H1 (cell line): ENCODE results near the gene C11orf54. TPM values are rescaled to one million over a fixed set of nuclear protein-coding genes. Genes with fewer than 3 reads are reported as not detected.

ENCODE experiments used
- CTCF ChIA-PET: fragments of 300-600 bp; sonication (Branson Sonifier 250); formaldehyde crosslinking; loops from one replicate; lab custom pipeline; 2021; ENCODE audit not compliant: partially characterized antibody; lab: Charles Lee
- POLR2A ChIA-PET: fragments of 300-600 bp; sonication (Branson Sonifier 250); formaldehyde crosslinking; loops from one replicate; lab custom pipeline; 2021; ENCODE audit warnings: inconsistent platforms; ENCODE audit not compliant: partially characterized antibody; lab: Charles Lee
- DNase-seq, 2 experiments: peaks; one replicate each; pipeline versions ENCODE4 v3.0.0 to v3.0.0-alpha.2; 2010 to 2022; ENCODE audit warnings: low spot score in 2 of 2, low read depth in 1 of 2, mixed read lengths in 1 of 2
- FAIRE-seq: peaks from 2 replicates; lab custom pipeline; 2011; peaks lifted over from hg19 to GRCh38; lab: Jason Lieb, UNC
- H2AFZ ChIP-seq: 2 replicates; pipeline ENCODE4 v1.8.1; 2012; ENCODE audit warnings: low read length, inconsistent platforms
- H2AK5ac ChIP-seq: 2 replicates; pipeline ENCODE4 v1.6.1; 2013; ENCODE audit warnings: low read depth, low read length
- H2BK120ac ChIP-seq: replicated peaks from 2 replicates; pipeline ENCODE3; 2013; ENCODE audit warnings: low read depth, low read length, inconsistent platforms
- H2BK12ac ChIP-seq: 2 replicates; pipeline ENCODE4 v1.6.1; 2013; ENCODE audit warnings: low read depth, low read length
- H2BK15ac ChIP-seq: 2 replicates; pipeline ENCODE4 v1.6.1; 2013; ENCODE audit warnings: low read length
- H2BK20ac ChIP-seq: 2 replicates; pipeline ENCODE4 v1.6.1; 2013; ENCODE audit warnings: low read length
- H2BK5ac ChIP-seq: 2 replicates; pipeline ENCODE4 v1.6.1; 2013; ENCODE audit warnings: low read depth, low read length
- H3K14ac ChIP-seq: 2 replicates; pipeline ENCODE4 v1.6.1; 2013; ENCODE audit warnings: inconsistent platforms; ENCODE audit not compliant: insufficient read length
- H3K18ac ChIP-seq: 2 replicates; pipeline ENCODE4 v1.6.1; 2013; ENCODE audit warnings: low read length; ENCODE audit errors: extremely low read depth
- H3K23ac ChIP-seq: 2 replicates; pipeline ENCODE4 v1.6.1; 2013; ENCODE audit warnings: inconsistent platforms; ENCODE audit not compliant: insufficient read length
- H3K23me2 ChIP-seq: 2 replicates; pipeline ENCODE4 v1.6.1; 2013; ENCODE audit warnings: low read depth, low read length
- H3K27ac ChIP-seq: 2 replicates; pipeline ENCODE4 v1.6.1; 2011; ENCODE audit warnings: low read depth, low read length, inconsistent platforms
- H3K27me3 ChIP-seq, 4 experiments: replicated peaks in 1 of 4; 1 replicate in 1 of 4; 2 replicates in 3 of 4; pipeline versions ENCODE4 v1.6.1 to v1.8.1; 2011 to 2013; ENCODE audit warnings: low read length in 3 of 4, mild to moderate bottlenecking in 3 of 4, inconsistent platforms in 2 of 4, mixed read lengths in 2 of 4, moderate library complexity in 1 of 4; ENCODE audit not compliant: control insufficient read depth in 3 of 4, insufficient read depth in 3 of 4; ENCODE audit errors: extremely low read depth in 1 of 4
- H3K36me3 ChIP-seq, 4 experiments: 2 replicates each; pipeline versions ENCODE4 v1.6.1 to v1.8.1; 2011 to 2013; ENCODE audit warnings: mild to moderate bottlenecking in 4 of 4, low read length in 3 of 4, moderate library complexity in 2 of 4, control low read depth in 1 of 4, inconsistent platforms in 1 of 4; ENCODE audit not compliant: insufficient read depth in 4 of 4, control insufficient read depth in 2 of 4
- H3K4ac ChIP-seq: replicated peaks from 2 replicates; pipeline ENCODE3; 2013; ENCODE audit warnings: low read length, low read depth, mixed read lengths, inconsistent platforms; ENCODE audit not compliant: insufficient read length
- H3K4me1 ChIP-seq, 4 experiments: replicated peaks in 1 of 4; 1 replicate in 1 of 4; 2 replicates in 3 of 4; pipeline versions ENCODE4 v1.6.1 to v1.8.1; 2011 to 2013; ENCODE audit warnings: low read length in 3 of 4, inconsistent platforms in 2 of 4, mixed read lengths in 1 of 4; ENCODE audit not compliant: insufficient read depth in 4 of 4, control insufficient read depth in 3 of 4
- H3K4me2 ChIP-seq, 2 experiments: 2 replicates each; pipeline versions ENCODE4 v1.6.1 to v1.8.1; 2011 to 2013; ENCODE audit warnings: low read depth in 2 of 2, low read length in 2 of 2, control low read depth in 1 of 2, inconsistent platforms in 1 of 2, mild to moderate bottlenecking in 1 of 2; ENCODE audit not compliant: insufficient read depth in 1 of 2
- H3K4me3 ChIP-seq, 4 experiments: fragments of 200-600, 300-600 bp in 1 of 4; sonication (generic), shearing (Covaris generic), sonication (Bioruptor Twin) in 1 of 4; 2 replicates each; pipeline versions ENCODE4 v1.5.1 to v1.8.1; 2011 to 2016; ENCODE audit warnings: low read length in 4 of 4, low read depth in 3 of 4, control low read depth in 2 of 4, inconsistent platforms in 2 of 4, mild to moderate bottlenecking in 2 of 4, mixed read lengths in 1 of 4, moderate library complexity in 1 of 4; ENCODE audit not compliant: insufficient read depth in 2 of 4; ENCODE audit errors: extremely low read depth in 1 of 4
- H3K56ac ChIP-seq: replicated peaks from 2 replicates; pipeline ENCODE3; 2013; ENCODE audit warnings: low read depth, mild to moderate bottlenecking, mixed read lengths, low read length, inconsistent platforms; ENCODE audit not compliant: insufficient read length
- H3K79me1 ChIP-seq: 2 replicates; pipeline ENCODE4 v1.6.1; 2013; ENCODE audit warnings: low read depth, low read length, control low read depth
- H3K79me2 ChIP-seq, 2 experiments: 2 replicates each; pipeline versions ENCODE4 v1.6.1 to v1.8.1; 2012 to 2013; ENCODE audit warnings: low read length in 2 of 2, mild to moderate bottlenecking in 2 of 2, inconsistent platforms in 1 of 2; ENCODE audit not compliant: insufficient read depth in 2 of 2, control insufficient read depth in 1 of 2
- H3K9ac ChIP-seq, 4 experiments: replicated peaks in 1 of 4; 1 replicate in 1 of 4; 2 replicates in 3 of 4; pipeline versions ENCODE4 v1.6.1 to v1.8.1; 2011 to 2013; ENCODE audit warnings: low read depth in 3 of 4, low read length in 3 of 4, control low read depth in 2 of 4, mild to moderate bottlenecking in 2 of 4, moderate library complexity in 2 of 4, inconsistent platforms in 1 of 4; ENCODE audit errors: extremely low read depth in 1 of 4
- H3K9me3 ChIP-seq, 2 experiments: 2 replicates each; pipeline versions ENCODE4 v1.6.1 to v1.8.1; 2012 to 2013; ENCODE audit warnings: mild to moderate bottlenecking in 2 of 2, moderate library complexity in 2 of 2, control low read depth in 1 of 2, inconsistent platforms in 1 of 2, low read depth in 1 of 2, low read length in 1 of 2, mixed read lengths in 1 of 2; ENCODE audit not compliant: insufficient read depth in 2 of 2
- H4K20me1 ChIP-seq, 2 experiments: replicated peaks in 1 of 2; 2 replicates each; pipeline versions ENCODE3 to v1.8.1; 2011 to 2013; ENCODE audit warnings: inconsistent platforms in 2 of 2, low read length in 2 of 2, mild to moderate bottlenecking in 1 of 2; ENCODE audit not compliant: insufficient read depth in 2 of 2, control insufficient read depth in 1 of 2
- H4K5ac ChIP-seq: 2 replicates; pipeline ENCODE4 v1.6.1; 2013; ENCODE audit warnings: low read length, low read depth, mixed read lengths, inconsistent platforms; ENCODE audit not compliant: insufficient read length
- H4K8ac ChIP-seq: 2 replicates; pipeline ENCODE4 v1.8.0; 2013; ENCODE audit warnings: mild to moderate bottlenecking, moderate library complexity, low read length, inconsistent platforms; ENCODE audit not compliant: insufficient read depth; ENCODE audit errors: extremely low read depth
- H4K91ac ChIP-seq: replicated peaks from 2 replicates; pipeline ENCODE3; 2013; ENCODE audit warnings: low read length, mixed read lengths, inconsistent platforms; ENCODE audit not compliant: insufficient read length
- BACH1 ChIP-seq: IDR thresholded peaks from 2 replicates; pipeline ENCODE4 v1.6.1; 2012; ENCODE audit warnings: low read length, improper control_type of control experiment
- CHD2 ChIP-seq: IDR thresholded peaks from 2 replicates; pipeline ENCODE4 v1.6.1; 2012; ENCODE audit warnings: low read length, improper control_type of control experiment
- CREB1 ChIP-seq: IDR thresholded peaks from 2 replicates; pipeline ENCODE4 v1.6.1; 2012; ENCODE audit warnings: inconsistent platforms
- EGR1 ChIP-seq: IDR thresholded peaks from 2 replicates; pipeline ENCODE4 v1.6.1; 2011; ENCODE audit warnings: low read depth, low read length, borderline replicate concordance
- EP300 ChIP-seq, 2 experiments: IDR thresholded peaks; 1 replicate in 1 of 2; 2 replicates in 1 of 2; pipeline ENCODE4 v1.6.1; 2011 to 2012; ENCODE audit warnings: low read depth in 2 of 2, low read length in 2 of 2, mild to moderate bottlenecking in 2 of 2, borderline replicate concordance in 1 of 2, inconsistent platforms in 1 of 2, moderate library complexity in 1 of 2
- POLR2A ChIP-seq, 2 experiments: IDR thresholded peaks; 1 replicate in 1 of 2; 2 replicates in 1 of 2; pipeline ENCODE4 v1.6.1; 2011; ENCODE audit warnings: low read depth in 2 of 2, low read length in 2 of 2, mild to moderate bottlenecking in 2 of 2; ENCODE audit errors: control extremely low read depth in 1 of 2
- RAD21 ChIP-seq, 2 experiments: IDR thresholded peaks in 1 of 2; conservative IDR thresholded peaks in 1 of 2; 2 replicates each; pipeline ENCODE4 v1.6.1; 2011; ENCODE audit warnings: low read depth in 2 of 2, low read length in 2 of 2, improper control_type of control experiment in 1 of 2, inconsistent platforms in 1 of 2, mild to moderate bottlenecking in 1 of 2, moderate library complexity in 1 of 2
- RBBP5 ChIP-seq: IDR thresholded peaks from 2 replicates; pipeline ENCODE4 v1.7.1; 2012; ENCODE audit warnings: low read depth, mild to moderate bottlenecking, inconsistent platforms, low read length, moderate library complexity, borderline replicate concordance
- SIX5 ChIP-seq: IDR thresholded peaks from 2 replicates; pipeline ENCODE4 v1.6.1; 2011; ENCODE audit warnings: mild to moderate bottlenecking, low read depth, low read length
- SP4 ChIP-seq: IDR thresholded peaks from 2 replicates; pipeline ENCODE4 v1.6.1; 2012; ENCODE audit warnings: low read length, inconsistent platforms
- TAF7 ChIP-seq: optimal IDR thresholded peaks from 2 replicates; pipeline ENCODE3; 2011; ENCODE audit warnings: low read depth, mild to moderate bottlenecking, inconsistent platforms, low read length, moderate library complexity, borderline replicate concordance
- YY1 ChIP-seq: IDR thresholded peaks from 2 replicates; pipeline ENCODE4 v1.6.1; 2011; ENCODE audit warnings: low read depth, mild to moderate bottlenecking, low read length
- ZNF274 ChIP-seq: IDR thresholded peaks from 2 replicates; pipeline ENCODE4 v1.7.0; 2012; ENCODE audit warnings: low read length, borderline replicate concordance; ENCODE audit errors: extremely low read depth
- WGBS, 2 experiments: shearing (Covaris generic) in 1 of 2; methylation state at CpG; one replicate each; pipeline versions ENCODE4 v1.1.6 to v1.1.7; 2013 to 2015; ENCODE audit warnings: low lambda C conversion rate in 2 of 2, mixed read lengths in 2 of 2, inconsistent platforms in 1 of 2, low coverage in 1 of 2, missing lambda C conversion rate in 1 of 2; ENCODE audit not compliant: insufficient replicate concordance in 2 of 2, insufficient coverage in 1 of 2, insufficient read length in 1 of 2; ENCODE audit errors: extremely low coverage in 1 of 2, missing lambda C conversion rate in 1 of 2; 5-methylcytosine and 5-hydroxymethylcytosine counted together
- polyA plus RNA-seq, 7 experiments: library from polyadenylated mRNA; depleted of rRNA in 3 of 7; stranded (reverse) in 5 of 7; unstranded in 2 of 7; fragments of >200 nt in 5 of 7; fragments of 200-250 nt in 2 of 7; gene quantifications; 1 replicate in 5 of 7; 2 replicates in 1 of 7; 4 replicates in 1 of 7; pipeline versions ENCODE4 v1.2.1 to v1.2.3, GENCODE V29; 2011 to 2013; ENCODE audit warnings: missing spikeins in 2 of 7, mixed read lengths in 2 of 7
- total RNA-seq: library from RNA; stranded (reverse); fragmentation: NEBNext Ultra II Directional; extraction: Animal tissue kit (Norgen Biotek cat#: 25700); gene quantifications from 2 replicates; pipeline ENCODE4 v1.2.1, GENCODE V29; 2021

The C11orf54 gene
- total and polyA plus RNA-seq, 2 of the 8 experiments (the other 6 are each of a cell fraction or from before 2014, with no cell fraction given), result 14.7 to 24.5 TPM

GRCh38 chr11:93724089-93724488 is 17.4 kb upstream of the C11orf54 start:
- Histone ChIP-seq H3K18ac (no peak overlapping the region), H2BK15ac (no peak overlapping the region), H3K56ac (no peak overlapping the region), H4K91ac (no peak overlapping the region), H3K23ac (no peak overlapping the region), H3K79me1 (no peaks in the 10 kb centered on the region), H3K27ac (no peak overlapping the region), H3K27me3 (no peaks in the 10 kb centered on the region), H3K79me2 (no peaks in the 10 kb centered on the region), H2BK120ac (no peak overlapping the region), H4K8ac (no peak overlapping the region), H3K14ac (no peak overlapping the region), H2AFZ (no peak overlapping the region), H3K36me3 (peaks cover 2 to 50% (median 18%) of the 10 kb centered on the region in 4 experiments; a peak in 5 of 8 replicates), H2BK12ac (no peak overlapping the region), H4K5ac (no peak overlapping the region), H4K20me1 (no peaks in the 10 kb centered on the region), H3K4me2 (no peak overlapping the region), H2BK20ac (no peak overlapping the region), H3K9ac (no peak overlapping the region), H2BK5ac (no peak overlapping the region), H3K9me3 (no peaks in the 10 kb centered on the region), H3K4ac (no peak overlapping the region), H3K4me3 (no peak overlapping the region), H3K23me2 (no peaks in the 10 kb centered on the region), H2AK5ac (no peak overlapping the region), H3K4me1 (no peaks in the 10 kb centered on the region)
- FAIRE-seq (no peak), DNase-seq (no peak)
- WGBS, 2 experiments, result 95% methylated on average over 1 of the region's 1 CpG; no CpG with 5 or more reads in 1 of the 2 experiments
- TF ChIP-seq SIX5, result no peak
- TF ChIP-seq TAF7, result no peak
- TF ChIP-seq CREB1, result no peak
- no peak for TF ChIP-seq SP4
- TF ChIP-seq POLR2A (IDR thresholded peaks at IDR 0.05; ENCODE audit: control extremely low read depth in 1 of 2, low read depth in 2 of 2, low read length in 2 of 2), result no peak
- TF ChIP-seq CHD2, result no peak
- no peak for TF ChIP-seq YY1
- no peak for TF ChIP-seq ZNF274
- no peak for TF ChIP-seq BACH1
- no peak for TF ChIP-seq RBBP5
- no peak for TF ChIP-seq RAD21 (IDR thresholded peaks at IDR 0.05 in 1 of 2, conservative IDR thresholded peaks at IDR 0.05 in 1 of 2; ENCODE audit: low read depth in 2 of 2, low read length in 2 of 2)
- no peak for TF ChIP-seq EP300 (IDR thresholded peaks at IDR 0.05; ENCODE audit: borderline replicate concordance in 1 of 2, low read depth in 2 of 2, low read length in 2 of 2)
- no peak for TF ChIP-seq EGR1
- ChIA-PET CTCF (no interaction called here), POLR2A (interaction anchor here (1.2 to 21.2 kb wide), 2 partner anchors 12 to 54 kb away, joined by 4 to 495 read pairs; partner anchors contain the start of genes C11orf54 and TAF1D)
